T-helper 9 cell (primary cell): ENCODE data around the gene HDAC2.
"Not testable (repeated sequence)": the region's sequence is repeated elsewhere in the genome, so short reads cannot be mapped to it uniquely, and the experiment has no call there.

Experiments used
- DNase-seq: peaks from one replicate; pipeline ENCODE4 v3.0.0-alpha.2; 2020

Gene HDAC2

DNA sequence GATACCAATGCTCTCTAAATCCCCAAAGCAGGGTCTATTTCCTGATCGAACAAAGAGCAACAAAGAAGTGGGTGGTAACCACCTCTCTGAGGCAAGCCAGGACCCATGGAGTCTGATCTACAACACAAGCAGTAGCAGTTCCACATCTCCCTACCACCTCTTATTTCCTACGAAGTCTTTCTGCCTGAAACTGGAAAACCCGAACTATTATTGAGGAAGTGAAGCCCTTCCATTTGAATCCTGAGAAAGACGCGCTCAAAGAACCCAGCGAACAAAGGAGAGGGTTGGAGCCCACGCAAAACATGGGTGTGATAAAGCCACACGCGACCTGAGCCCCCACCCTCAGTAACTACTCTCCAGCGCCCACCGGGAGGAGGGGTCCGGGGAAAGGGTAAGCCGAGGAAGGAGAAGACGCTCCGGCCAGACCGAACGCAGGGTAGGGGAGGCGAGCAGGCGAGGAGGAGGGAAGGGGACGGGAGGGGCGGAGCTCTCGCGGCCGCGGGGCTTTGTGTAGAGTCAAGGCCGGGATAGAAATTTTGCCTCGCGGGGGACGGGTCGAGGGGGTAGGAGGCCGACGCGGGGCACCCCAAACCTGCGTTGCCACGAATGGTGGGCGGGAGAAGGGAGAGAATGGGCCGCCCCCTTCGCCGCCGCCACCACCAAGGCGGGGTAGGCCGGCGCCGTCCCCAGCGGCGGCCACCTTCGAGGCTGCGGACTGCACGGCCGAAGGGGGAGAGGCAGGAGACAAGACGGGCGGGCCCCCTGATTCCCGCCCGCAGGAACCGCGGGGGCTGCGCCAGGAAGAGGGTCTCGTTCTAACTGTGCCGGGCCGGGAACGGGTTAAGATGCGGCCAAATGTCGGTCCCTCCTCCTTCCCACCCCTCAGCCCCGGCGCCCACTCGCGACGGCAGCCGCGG lies 802 bp downstream of the HDAC2 start:
- peak; percentile 34 for DNase-seq

DNA sequence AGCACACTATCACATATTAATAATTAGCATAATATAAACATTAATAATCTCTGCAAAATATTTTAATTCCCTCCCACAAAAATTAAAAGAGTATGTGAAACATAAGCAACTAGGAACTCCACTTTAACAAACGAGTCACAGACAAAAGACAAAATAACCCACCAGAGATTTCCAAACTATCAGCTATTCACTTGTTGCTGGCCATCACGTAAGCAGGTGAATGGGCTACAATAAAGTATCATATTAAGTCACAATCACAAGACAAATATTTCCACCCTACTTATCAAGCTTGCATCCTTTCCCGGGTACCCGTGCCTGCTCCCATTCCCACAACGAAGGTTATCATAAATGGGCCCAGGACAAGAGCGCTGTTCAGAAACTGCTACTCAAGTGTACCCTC lies 2.5 kb downstream of the HDAC2 start:
- no peak for DNase-seq

DNA sequence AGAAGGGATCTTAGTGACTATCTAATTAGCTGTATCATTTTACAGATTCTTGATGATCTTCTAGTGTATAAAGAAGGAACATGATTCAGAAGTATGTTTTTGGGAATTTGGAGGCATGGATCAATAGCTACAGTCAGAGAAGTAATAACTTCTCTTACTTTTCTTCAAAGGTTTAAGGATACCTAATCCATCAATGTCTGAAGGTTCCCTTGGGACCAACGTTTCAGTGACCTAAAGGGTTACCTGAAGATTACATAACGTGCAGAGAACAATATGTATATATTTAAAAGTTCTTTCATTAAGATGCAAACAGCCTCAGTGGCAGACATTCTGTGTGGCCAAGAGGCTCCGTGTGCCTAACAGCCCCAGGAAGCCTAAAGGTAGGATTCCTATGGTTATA lies 3.2 kb downstream of the HDAC2 start:
- DNase-seq, result no peak

DNA sequence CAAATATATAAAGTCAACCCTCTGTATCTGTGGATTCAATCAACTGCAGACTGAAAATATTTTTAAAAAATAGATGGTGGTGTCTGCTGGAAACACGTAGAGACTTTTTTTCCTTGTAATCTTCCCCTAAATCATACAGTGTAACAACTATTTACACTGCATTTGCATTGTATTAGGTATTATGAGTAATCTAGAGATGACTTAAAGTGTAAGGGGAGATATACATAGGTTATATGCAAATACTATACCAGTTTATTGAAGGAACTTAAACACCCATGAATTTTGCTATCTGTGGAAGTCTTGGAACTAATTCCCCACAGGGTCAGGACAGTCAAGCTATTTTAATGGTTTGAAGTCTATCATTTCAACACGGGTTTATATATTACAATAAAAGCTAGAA lies 10.2 kb downstream of the HDAC2 start:
- DNase-seq, result no peak

DNA sequence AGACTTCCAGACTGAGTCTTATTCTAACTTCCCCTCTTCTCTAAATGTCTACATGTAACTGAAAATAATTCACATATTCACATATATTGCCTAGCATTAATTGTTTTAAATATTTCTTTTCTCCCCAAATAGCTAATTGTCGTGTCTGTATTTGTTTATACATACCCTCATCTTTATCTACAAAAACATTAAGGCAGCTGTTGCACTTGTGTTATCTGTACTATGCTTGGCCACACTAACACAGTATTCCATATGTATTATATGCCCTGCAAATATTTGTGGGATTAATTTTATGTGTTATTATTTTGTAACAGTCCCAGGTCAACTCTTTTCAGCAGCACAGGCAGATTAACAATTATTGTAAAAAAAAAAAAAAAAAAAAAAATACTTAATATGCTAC lies 11.7 kb downstream of the HDAC2 start:
- DNase-seq, result no peak

DNA sequence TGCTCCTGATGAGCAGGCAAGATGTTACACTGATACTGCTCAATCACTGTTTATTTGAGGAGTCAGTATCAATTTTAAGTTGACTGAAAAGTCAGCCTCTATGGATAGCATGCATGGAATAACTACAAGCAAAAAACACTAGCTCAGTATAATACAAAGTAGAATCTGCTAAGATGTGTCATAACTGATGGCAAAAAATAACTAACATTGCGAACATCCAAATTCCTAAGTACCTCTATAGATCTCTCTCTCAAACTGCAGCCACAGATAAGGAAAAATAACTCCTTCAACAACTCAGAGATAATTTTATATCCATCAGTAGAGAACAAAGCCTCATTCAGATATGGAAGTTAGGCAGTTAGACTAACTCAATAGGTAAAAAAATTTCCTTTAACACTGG lies 16.3 kb downstream of the HDAC2 start:
- no peak for DNase-seq

DNA sequence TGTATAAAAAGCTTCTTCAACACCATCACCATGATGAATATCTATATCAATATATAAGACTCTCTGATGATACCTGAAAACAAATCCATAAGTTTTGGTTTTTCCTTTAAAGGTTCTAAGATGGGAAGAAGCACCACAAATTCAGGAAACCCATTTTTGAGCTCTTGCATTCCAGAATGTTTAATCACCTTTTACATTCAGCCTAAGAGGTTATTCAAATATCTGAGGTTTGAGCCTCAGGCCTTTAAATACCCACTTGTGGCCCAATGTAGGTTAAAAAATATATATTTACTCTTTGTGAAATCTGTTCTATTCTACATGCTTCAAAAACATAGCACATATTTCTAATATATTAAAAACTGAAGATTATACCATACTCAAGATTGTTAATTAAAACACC lies 17.6 kb downstream of the HDAC2 start:
- DNase-seq, result no peak

DNA sequence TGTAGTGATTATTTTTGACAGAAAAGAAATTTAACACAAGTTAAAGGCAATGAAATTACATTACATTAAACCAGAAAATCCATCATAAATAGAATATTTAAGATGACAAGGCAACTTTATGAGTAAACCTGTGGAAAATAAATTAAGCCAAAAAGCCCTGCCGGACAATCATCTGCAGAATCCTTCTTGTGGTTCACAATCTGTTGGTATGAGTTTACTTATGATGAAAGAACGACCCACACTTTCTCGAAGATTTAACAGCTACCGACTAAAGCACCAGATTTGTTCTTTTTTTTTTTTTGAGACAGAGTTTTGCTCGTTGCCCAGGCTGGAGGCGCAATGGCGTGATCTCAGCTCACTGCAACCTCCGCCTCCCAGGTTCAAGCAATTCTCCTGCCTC lies 21.4 kb downstream of the HDAC2 start:
- DNase-seq, result no peak

DNA sequence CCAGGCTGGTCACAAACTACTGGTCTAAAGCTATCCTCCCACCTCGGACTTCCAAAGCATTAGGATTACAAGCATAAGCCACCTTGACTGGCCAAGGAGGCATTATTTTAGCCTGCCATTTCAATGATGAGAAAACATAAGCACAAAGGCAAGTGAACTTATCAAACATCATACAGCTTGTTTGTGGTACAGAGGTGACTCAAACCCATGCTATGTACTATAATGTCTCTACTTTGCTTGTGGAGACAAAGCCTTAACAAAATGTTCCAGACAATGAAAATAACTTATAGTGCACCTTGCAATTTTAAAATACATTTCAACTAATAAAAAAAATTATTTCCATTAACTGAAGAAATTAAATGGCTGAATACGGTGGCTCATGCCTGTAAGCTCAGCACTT lies 26.2 kb downstream of the HDAC2 start:
- no peak for DNase-seq

DNA sequence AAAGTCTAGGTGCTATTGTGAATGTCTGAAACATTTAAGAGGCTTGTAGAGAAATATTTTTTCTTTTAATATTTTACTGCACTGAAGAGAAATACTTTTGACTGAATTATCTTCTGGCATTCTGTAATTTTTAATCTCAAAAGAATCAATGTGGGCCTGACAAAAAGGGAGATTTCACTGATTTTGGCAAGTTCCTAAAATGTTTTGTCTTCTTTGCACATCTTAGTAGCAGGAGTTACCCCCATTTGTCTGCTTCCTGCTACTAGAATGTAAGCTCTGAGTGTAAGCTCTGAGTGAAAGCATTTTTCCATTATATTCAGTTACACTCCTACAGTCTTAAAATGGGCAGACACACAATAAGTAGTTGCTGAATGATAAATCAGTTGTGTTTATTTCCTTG lies 31.1 kb downstream of the HDAC2 start:
- DNase-seq, result no peak

DNA sequence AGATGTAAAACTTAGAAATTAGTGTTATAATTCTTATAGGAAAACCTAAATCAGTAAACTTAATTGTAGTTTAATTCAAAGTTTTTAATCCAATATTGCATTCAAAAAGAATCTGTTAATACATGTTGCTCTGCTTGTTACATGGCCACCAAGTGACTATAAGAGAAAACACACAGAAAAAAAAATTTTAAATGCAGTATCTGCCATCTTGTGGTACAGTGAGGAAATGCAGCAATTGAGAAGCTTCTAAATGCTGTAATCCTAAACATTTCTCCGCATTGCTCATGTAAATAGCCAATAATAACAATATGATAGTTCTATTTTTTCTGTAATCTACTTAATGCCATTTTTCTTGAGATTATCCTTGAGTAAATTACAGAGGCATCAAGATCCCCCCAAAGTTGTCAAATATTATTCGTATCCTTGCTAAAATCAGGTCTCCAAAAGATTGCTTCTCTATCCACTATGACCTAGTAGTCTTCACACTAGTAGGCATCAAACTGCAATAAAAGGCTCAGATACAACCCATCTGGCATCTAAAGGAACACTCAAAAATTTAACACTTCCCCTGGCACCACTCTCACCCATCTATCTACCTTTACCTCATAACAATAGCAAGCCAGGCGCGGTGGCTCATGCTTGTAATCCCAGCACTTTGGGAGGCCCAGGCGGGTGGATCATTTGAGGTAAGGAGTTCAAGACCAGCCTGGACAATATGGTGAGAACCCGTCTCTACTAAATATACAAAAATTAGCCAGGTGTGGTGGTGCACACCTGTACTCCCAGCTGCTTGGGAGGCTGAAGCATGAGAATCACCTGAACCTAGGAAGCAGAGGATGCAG lies 34.6 kb downstream of the HDAC2 start:
- no peak for DNase-seq

DNA sequence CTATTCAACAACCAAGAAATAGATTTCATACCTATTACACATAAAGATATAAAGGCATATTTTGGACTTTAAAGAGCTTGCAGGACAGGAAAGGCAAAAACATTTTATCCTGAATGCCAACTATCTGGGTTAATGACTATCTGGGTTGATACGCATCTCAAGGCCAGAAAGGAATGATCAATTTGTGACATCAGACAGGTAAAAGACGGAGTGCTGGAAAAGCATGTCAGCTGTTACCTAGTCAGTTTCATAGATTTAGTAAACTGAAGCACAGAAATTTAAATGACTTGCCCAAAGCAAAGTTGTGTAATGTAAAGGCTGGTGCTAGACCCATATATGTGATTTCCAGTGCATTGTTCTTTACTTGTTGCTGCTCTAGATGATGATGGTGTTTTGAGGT lies 36.8 kb downstream of the HDAC2 start:
- no peak for DNase-seq

DNA sequence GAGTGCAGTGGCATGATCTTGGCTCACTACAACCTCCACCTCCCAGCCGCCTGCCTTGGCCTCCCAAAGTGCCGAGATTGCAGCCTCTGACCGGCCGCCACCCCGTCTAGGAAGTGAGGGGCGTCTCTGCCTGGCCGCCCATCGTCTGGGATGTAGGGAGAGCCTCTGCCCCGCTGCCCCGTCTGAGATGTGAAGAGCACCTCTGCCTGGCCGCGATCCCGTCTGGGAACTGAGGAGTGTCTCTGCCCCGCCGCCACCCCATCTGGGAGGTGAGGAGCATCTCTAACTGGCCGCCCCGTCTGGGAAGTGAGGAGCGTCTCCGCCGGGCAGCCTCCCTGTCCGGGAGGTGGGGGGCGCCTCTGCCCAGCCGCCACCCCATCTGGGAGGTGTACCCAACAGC lies 39.0 kb downstream of the HDAC2 start:
- DNase-seq, result not testable (repeated sequence)

DNA sequence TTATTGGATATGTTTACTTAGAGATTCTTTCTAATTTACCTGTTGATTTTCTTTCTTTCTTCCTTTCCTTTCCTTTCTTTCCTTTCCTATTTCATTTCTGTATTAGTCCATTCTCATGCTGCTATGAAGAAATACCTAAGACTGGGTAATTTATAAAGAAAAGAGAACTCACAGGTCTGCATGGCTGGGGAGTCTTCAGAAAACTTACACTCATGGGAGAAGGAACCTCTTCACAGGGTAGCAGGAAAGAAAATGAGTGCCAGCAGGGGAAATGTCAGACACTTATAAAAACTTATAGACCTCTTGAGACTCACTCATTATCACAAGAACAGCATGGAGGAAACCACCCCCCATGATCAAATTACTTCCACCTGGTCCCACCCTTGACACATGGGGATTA lies 40.8 kb downstream of the HDAC2 start:
- DNase-seq, result no peak

DNA sequence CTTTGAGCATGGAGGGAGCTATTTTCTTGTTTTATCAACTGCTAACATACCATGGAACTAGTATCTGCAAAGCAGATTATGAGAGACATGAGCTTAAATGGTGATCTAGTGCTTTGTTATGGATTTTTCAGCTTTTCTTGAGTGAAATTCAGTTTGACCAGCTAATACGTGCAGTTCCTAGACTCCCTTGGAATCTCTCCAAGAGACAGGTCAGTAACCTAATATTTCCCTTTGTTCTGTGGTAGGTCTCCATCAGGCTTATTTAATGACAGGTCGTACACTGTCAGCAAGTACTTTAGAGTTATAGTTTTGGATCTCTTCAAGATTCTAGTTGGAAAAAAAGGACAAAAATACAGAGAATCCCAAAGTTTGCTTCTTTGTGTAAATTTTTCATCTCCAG lies 43.9 kb downstream of the HDAC2 start:
- DNase-seq, result no peak

DNA sequence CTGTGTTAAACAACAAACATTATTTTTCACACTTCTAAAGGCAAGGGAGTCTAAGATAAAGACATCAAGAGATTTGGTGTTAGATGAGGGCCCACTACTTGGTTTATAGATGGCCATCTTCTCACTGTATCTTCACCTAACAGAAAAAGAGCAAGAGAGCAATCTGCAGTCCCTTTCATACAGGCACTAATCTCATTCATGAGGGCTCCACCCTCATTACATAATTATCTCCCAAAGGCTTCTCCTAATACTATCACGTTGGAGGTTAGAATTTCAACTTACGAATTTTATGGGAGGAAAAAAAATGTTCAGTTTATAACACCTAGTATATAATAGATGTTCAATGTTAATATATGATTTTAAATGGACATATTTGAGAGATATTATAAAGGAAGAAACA lies 45.6 kb downstream of the HDAC2 start:
- DNase-seq, result no peak

DNA sequence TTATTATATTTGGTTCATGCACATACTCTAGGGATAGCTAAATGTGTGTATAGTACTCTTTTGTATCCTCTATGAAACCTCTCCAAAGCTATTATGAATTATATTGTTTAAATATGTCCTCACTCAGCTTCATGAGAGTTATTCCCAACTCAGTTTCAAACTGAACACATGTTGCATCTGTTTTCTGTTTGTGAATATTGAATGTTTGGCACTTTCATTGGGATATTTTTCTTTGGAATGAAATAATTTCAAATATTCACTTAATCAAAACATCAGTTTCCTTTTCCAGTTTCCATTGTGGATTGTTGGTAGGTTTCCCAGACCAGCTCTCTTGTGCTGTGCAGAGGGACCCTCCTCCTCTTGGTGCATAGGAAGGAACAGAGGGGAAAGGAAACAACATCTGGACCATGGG lies 46.6 kb downstream of the HDAC2 start:
- DNase-seq, result no peak

DNA sequence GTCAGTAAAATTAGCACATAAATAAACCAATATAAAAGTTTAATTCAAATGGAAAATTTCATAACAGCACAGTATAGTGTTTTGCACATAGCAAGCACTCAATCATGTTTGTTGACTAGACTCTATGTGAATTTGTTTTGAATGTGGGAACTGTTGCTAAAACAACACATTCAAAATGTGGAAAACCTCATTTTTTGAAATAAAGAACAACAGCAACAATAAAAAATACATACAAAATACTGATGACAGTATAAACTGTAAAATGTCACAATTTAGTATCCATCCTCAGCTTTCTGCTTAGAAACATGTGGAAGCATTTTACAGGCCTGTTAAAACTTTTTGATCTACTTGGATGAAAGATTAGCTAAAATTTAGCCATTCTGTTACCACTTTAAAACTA lies 47.4 kb downstream of the HDAC2 start:
- no peak for DNase-seq

DNA sequence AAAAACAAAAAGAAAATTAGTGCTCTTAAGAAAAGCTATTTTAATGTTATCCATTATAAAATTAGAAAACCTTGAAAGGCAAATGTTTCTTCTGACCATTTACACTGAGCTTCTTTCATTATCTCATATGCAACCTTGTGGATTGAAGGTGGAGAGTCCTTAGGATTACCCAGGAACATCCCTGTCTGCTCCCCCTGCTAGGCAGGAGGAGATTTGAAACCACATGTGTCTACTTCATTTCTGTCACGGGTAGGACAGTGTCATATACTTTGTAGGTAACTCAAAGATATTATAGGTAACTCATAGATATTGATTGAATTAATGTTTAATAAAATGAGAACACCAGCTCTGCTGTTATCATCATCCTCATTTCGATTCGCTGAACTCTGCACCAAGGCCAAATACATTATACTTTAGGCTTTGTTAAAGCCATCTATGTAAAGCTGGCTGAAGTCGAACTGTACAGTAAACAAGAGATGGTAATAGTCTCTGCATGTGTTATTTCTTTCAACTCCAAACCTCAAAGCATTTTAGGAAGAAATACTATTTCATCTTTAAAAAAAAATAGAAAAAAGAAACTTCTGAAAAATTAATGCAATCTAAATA lies 49.5 kb downstream of the HDAC2 start:
- no peak for DNase-seq

DNA sequence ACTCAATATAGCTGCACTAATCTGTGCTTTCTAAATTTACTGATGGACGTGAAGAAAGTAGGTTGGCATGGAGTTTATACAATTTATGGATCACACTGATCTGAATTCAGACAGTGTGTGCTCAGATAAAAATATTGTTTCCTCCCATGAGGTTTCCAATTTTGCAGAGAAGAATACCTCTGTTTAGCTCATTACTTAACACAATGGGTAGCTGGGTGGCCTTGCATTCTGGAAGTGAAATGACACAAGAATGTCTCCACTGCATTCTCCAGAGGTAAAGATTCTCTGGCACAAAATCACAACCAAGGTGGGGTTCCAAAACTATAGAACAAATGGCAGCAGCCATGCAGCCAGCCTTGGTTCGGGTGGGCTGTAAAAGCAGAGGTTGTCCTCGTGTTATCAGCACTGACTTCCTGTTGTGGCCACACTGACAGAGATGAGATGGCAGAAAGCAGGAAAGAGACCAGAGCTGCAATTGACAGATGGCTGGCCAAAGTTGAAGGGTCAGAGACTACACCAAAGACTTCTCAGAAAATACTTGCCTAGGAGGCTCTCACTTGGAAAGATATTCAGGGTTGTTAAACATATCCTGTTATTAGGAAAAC lies 50.2 kb downstream of the HDAC2 start:
- DNase-seq, result no peak

DNA sequence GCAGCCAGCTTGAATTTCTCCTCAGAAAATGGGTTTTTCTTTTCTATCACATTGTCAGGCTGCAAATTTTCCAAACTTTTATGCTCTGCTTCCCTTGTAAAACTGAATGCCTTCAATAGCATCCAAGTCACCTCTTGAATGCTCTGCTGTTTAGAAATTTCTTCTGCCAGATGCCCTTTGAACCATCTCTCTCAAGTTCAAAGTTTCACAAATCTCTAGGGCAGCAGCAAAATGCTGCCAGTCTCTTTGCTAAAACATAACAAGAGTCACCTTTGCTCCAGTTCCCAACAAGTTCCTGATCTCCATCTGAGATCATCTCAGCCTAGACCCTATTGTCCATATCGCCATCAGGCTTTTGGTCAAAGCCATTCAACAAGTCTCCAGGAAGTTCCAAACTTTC lies 60.7 kb downstream of the HDAC2 start:
- DNase-seq, result not testable (repeated sequence)

DNA sequence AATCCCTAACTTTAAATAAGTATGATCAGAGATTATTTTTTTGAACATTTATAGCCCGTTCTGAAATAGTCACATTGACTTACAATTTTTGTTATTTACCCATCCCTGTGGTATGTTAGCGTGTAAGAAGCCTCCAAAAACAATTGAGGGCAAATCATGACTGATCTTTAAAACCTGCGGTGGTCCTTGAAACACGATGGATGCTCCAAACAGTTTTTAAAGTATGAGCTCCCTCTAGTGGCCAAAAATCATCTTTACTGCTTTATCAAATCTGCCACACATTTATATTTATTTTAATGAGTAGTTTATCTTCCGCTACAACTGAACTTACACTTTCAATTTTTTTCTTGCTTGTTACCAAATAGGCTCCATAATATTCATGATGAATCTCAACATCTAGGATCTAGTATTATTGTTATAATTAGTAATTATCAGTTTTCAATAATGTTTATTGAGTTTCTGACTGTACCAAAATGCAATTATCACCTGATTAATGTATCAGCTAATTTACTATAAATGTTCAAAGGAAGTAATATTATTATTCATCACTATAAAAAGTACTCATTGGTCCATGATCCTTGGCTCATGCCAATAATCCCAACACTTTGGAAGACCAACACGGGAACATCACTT lies 61.6 kb downstream of the HDAC2 start:
- DNase-seq, result no peak

DNA sequence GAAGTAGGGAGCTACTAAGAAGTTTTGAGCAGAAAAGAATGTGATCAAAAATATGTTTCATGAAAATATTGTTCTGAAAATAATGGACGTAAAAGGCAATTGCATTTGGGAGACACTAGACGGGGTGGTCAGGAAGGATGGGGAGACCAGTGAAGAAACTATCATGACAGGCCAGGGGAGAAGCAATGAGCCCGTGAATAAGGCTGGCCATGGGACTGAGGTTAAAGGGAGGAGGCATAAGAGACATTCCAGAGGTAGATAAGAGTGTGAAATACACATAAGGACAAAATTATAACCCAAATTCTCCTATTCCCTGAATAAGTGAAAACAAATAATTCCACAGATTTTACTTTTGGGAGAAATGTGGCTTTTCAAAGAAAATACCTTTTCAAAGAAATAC lies 62.1 kb downstream of the HDAC2 start:
- no peak for DNase-seq
